ENCODE data around the gene PODN.

- TF ChIP-seq CTCF (IDR thresholded peaks at IDR 0.05) = no peak
- TF ChIP-seq POLR2A (IDR thresholded peaks at IDR 0.05) = no peak
These were observed 9.3 kb downstream of the PODN start for GRCh38 chr1:53071167-53071865.

Measured in body of pancreas (tissue), 4 donors.